K562 (cell line): ENCODE data around the gene RPL7A. TPM values are rescaled to one million over a fixed set of nuclear protein-coding genes. Genes with fewer than 3 reads are reported as not detected.

Source experiments
- CEBPB ChIP-seq: fragments of 450-650 bp; IDR thresholded peaks from 2 replicates; pipeline ENCODE4 v1.6.1; 2016; ENCODE audit warnings: missing genetic modification characterization, missing compliant biosample characterization
- CEBPG ChIP-seq, 3 experiments: fragments of 200-800 bp in 1 of 3; sonication (Bioruptor generic) in 1 of 3; sonication (generic) in 1 of 3; formaldehyde crosslinking in 1 of 3; IDR thresholded peaks in 2 of 3; conservative IDR thresholded peaks in 1 of 3; 2 replicates each; pipeline versions ENCODE4 v1.6.1 to v1.8.0; 2016 to 2022; ENCODE audit warnings: missing compliant biosample characterization in 2 of 3, missing genetic modification characterization in 2 of 3, mild to moderate bottlenecking in 1 of 3, missing genetic modification reagents in 1 of 3
- DPF2 ChIP-seq: fragments of 450-650 bp; IDR thresholded peaks from 2 replicates; pipeline ENCODE4 v1.6.1; 2016
- EGR1 ChIP-seq: fragments of 450-650 bp; conservative IDR thresholded peaks from 2 replicates; pipeline ENCODE4 v1.6.1; 2017; ENCODE audit warnings: mild to moderate bottlenecking
- ETV1 ChIP-seq: fragments of 450-650 bp; conservative IDR thresholded peaks from 2 replicates; pipeline ENCODE4 v1.6.1; 2016; ENCODE audit warnings: missing genetic modification characterization, control low read depth, low read depth, missing compliant biosample characterization
- GABPA ChIP-seq: fragments of 200-800 bp; sonication (Bioruptor generic); conservative IDR thresholded peaks from 2 replicates; pipeline ENCODE4 v1.6.1; 2016; ENCODE audit warnings: low read depth, missing genetic modification characterization, missing compliant biosample characterization
- JUND ChIP-seq, 2 experiments: IDR thresholded peaks; 2 replicates in 1 of 2; 3 replicates in 1 of 2; pipeline ENCODE4 v1.6.1; 2011; ENCODE audit warnings: borderline replicate concordance in 2 of 2, low read depth in 2 of 2, low read length in 2 of 2, improper control_type of control experiment in 1 of 2, missing biosample characterization in 1 of 2, missing genetic modification characterization in 1 of 2, missing genetic modification reagents in 1 of 2
- SMARCA4 ChIP-seq: fragments of 450-650 bp; IDR thresholded peaks from 2 replicates; pipeline ENCODE4 v1.6.1; 2016
- polyA plus RNA-seq, 8 experiments: library from polyadenylated mRNA; depleted of rRNA in 4 of 8; stranded (reverse) in 5 of 8; unstranded in 3 of 8; fragments of >200 nt; fragmentation: Nextera tagmentation in 2 of 8; fragmentation: Illumina TruSeq in 1 of 8; extraction: Ambion mirVana in 2 of 8; extraction: Trizol in 1 of 8; gene quantifications; 2 replicates each; pipeline versions ENCODE4 v1.2.1 to v1.2.3, GENCODE V29; 2011 to 2014; ENCODE audit warnings: inconsistent platforms in 1 of 8, missing spikeins in 1 of 8
- total RNA-seq, 7 experiments: library from RNA; depleted of rRNA in 6 of 7; stranded (reverse); fragments of >200 nt in 6 of 7; fragmentation: Illumina TruSeq in 2 of 7; extraction: Trizol in 2 of 7; gene quantifications; 2 replicates each; pipeline versions ENCODE4 v1.2.1 to v1.2.3, GENCODE V29; 2011 to 2021; ENCODE audit warnings: low replicate concordance in 1 of 7
- TF ChIP-seq, protein P1 (sequence below): fragments of 450-650 bp; IDR thresholded peaks from 2 replicates; pipeline ENCODE4 v1.6.1; 2016; ENCODE audit warnings: mild to moderate bottlenecking
- TF ChIP-seq, protein P2 (sequence below), 2 experiments: fragments of 450-650 bp in 1 of 2; sonication (generic) in 1 of 2; formaldehyde crosslinking; conservative IDR thresholded peaks; 2 replicates each; pipeline versions ENCODE4 v1.4.0 to v1.8.1; 2020 to 2022; ENCODE audit warnings: mild to moderate bottlenecking in 1 of 2, missing genetic modification reagents in 1 of 2
- TF ChIP-seq, protein P3 (sequence below): fragments of 450-650 bp; formaldehyde crosslinking; IDR thresholded peaks from 2 replicates; pipeline ENCODE4 v1.4.0; 2020; ENCODE audit warnings: mild to moderate bottlenecking, moderate library complexity
- TF ChIP-seq, protein P4 (sequence below): sonication (generic); formaldehyde crosslinking; IDR thresholded peaks from 2 replicates; pipeline ENCODE4 v1.8.1; 2023; ENCODE audit warnings: mild to moderate bottlenecking, missing genetic modification reagents

Gene RPL7A
- total and polyA plus RNA-seq, 9 of the 15 experiments (the other 6 are each of a cell fraction or from before 2014, with no cell fraction given): 1,935 to 3,760 (median 2,652) TPM

DNA sequence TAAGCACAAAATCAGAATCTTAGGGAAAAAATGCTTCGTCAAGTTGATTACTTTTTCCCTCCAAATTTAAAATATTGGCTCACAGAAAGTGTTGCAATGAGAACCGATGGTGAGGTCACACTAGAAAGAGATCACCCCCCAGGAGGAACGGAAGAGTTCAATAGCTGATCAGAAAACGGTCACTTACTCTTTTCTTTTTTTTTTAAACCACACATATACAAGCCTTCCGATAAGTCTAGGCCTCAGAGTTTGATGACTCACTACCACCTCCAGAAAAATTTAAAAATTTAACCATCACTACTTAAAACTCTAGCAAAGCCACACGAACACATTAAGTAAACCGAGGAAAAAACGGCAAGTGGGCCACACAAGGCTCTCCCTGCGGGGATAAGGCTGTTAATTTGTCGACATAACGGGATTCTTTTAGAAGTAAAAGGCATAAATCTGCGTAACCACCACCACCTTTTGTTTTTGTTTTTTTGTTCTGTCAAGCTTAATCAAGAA lies 26.6 kb downstream of the RPL7A start (continued):
- TF ChIP-seq, protein P1, sequence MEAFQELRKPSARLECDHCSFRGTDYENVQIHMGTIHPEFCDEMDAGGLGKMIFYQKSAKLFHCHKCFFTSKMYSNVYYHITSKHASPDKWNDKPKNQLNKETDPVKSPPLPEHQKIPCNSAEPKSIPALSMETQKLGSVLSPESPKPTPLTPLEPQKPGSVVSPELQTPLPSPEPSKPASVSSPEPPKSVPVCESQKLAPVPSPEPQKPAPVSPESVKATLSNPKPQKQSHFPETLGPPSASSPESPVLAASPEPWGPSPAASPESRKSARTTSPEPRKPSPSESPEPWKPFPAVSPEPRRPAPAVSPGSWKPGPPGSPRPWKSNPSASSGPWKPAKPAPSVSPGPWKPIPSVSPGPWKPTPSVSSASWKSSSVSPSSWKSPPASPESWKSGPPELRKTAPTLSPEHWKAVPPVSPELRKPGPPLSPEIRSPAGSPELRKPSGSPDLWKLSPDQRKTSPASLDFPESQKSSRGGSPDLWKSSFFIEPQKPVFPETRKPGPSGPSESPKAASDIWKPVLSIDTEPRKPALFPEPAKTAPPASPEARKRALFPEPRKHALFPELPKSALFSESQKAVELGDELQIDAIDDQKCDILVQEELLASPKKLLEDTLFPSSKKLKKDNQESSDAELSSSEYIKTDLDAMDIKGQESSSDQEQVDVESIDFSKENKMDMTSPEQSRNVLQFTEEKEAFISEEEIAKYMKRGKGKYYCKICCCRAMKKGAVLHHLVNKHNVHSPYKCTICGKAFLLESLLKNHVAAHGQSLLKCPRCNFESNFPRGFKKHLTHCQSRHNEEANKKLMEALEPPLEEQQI: no peak
- TF ChIP-seq GABPA (tag): no peak
- TF ChIP-seq, protein P2, sequence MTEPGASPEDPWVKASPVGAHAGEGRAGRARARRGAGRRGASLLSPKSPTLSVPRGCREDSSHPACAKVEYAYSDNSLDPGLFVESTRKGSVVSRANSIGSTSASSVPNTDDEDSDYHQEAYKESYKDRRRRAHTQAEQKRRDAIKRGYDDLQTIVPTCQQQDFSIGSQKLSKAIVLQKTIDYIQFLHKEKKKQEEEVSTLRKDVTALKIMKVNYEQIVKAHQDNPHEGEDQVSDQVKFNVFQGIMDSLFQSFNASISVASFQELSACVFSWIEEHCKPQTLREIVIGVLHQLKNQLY (CRISPR knock-in tag; conservative IDR thresholded peaks at IDR 0.05): no peak
- TF ChIP-seq JUND (IDR thresholded peaks at IDR 0.05; ENCODE audit: borderline replicate concordance, low read depth, low read length): peak; percentile 46; the same call in 1 of the 2 replicates
- TF ChIP-seq JUND (tag; IDR thresholded peaks at IDR 0.05; ENCODE audit: borderline replicate concordance, low read depth, low read length): no peak; the same call in 2 of the 3 replicates
- peak; percentile 65; the same call in 1 of the 2 replicates for TF ChIP-seq CEBPB (tag)
- no peak; the same call in 1 of the 2 replicates for TF ChIP-seq ETV1 (tag)
- TF ChIP-seq EGR1: 0 out of 2 replicates have a peak, but pooled peaks have one; percentile 5
- peak; percentile 38 for TF ChIP-seq SMARCA4
- TF ChIP-seq, protein P3, sequence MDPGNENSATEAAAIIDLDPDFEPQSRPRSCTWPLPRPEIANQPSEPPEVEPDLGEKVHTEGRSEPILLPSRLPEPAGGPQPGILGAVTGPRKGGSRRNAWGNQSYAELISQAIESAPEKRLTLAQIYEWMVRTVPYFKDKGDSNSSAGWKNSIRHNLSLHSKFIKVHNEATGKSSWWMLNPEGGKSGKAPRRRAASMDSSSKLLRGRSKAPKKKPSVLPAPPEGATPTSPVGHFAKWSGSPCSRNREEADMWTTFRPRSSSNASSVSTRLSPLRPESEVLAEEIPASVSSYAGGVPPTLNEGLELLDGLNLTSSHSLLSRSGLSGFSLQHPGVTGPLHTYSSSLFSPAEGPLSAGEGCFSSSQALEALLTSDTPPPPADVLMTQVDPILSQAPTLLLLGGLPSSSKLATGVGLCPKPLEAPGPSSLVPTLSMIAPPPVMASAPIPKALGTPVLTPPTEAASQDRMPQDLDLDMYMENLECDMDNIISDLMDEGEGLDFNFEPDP: no peak
- peak; percentile 48; the same call in 1 of the 2 replicates for TF ChIP-seq DPF2
- TF ChIP-seq, protein P4, sequence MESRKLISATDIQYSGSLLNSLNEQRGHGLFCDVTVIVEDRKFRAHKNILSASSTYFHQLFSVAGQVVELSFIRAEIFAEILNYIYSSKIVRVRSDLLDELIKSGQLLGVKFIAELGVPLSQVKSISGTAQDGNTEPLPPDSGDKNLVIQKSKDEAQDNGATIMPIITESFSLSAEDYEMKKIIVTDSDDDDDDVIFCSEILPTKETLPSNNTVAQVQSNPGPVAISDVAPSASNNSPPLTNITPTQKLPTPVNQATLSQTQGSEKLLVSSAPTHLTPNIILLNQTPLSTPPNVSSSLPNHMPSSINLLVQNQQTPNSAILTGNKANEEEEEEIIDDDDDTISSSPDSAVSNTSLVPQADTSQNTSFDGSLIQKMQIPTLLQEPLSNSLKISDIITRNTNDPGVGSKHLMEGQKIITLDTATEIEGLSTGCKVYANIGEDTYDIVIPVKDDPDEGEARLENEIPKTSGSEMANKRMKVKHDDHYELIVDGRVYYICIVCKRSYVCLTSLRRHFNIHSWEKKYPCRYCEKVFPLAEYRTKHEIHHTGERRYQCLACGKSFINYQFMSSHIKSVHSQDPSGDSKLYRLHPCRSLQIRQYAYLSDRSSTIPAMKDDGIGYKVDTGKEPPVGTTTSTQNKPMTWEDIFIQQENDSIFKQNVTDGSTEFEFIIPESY (CRISPR knock-in tag): no peak
- TF ChIP-seq CEBPG (CRISPR knock-in tag; IDR thresholded peaks at IDR 0.05): peak; percentile 60; the same call in 1 of the 2 replicates
- TF ChIP-seq CEBPG (tag; conservative IDR thresholded peaks at IDR 0.05 in 1 of 2, IDR thresholded peaks at IDR 0.05 in 1 of 2): peak in 1 of 2 experiments; percentile 69; a peak in 2 of 4 replicates
- TF ChIP-seq, all 486 proteins: peak for 11
